ENCODE results near the gene CD96. TPM values are rescaled to one million over a fixed set of nuclear protein-coding genes. Genes with fewer than 3 reads are reported as not detected.

CD96 gene
- total RNA-seq, 1 donor from 2014 or later = 67.9 TPM

DNA sequence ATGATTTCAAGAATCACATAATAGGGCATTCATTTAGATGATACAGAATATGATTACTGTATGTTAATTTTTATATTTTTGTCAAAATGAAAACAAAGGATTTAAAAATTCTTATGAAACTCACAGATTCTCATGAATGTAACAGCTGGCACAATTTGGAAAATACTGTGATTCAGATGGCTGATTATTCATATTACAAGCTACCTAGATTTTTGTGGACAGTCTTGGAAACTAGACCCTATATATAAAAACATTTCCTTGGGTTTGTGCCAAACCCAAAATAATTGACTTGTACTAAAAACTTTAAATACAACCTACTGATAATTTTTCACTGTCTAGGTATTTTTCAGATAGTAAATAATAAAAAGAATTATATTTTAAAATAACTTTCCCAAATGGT is 26.9 kb downstream of the CD96 start:
- Mint-ChIP-seq H3K36me3 (ENCODE audit: low read depth) (peaks cover 73% of the 10 kb centered on the region), H3K27me3 (ENCODE audit: low read depth) (no peaks in the 10 kb centered on the region), H3K27ac (no peak overlapping the region), H3K4me1 (ENCODE audit: low read depth) (peaks cover 52% of the 10 kb centered on the region), H3K4me3 (ENCODE audit: low read depth) (no peak overlapping the region), H3K9me3 (no peaks in the 10 kb centered on the region)
- intact Hi-C loops (cut with micrococcal nuclease) = no loop called here
- no peak for DNase-seq (ENCODE audit: low spot score)

DNA sequence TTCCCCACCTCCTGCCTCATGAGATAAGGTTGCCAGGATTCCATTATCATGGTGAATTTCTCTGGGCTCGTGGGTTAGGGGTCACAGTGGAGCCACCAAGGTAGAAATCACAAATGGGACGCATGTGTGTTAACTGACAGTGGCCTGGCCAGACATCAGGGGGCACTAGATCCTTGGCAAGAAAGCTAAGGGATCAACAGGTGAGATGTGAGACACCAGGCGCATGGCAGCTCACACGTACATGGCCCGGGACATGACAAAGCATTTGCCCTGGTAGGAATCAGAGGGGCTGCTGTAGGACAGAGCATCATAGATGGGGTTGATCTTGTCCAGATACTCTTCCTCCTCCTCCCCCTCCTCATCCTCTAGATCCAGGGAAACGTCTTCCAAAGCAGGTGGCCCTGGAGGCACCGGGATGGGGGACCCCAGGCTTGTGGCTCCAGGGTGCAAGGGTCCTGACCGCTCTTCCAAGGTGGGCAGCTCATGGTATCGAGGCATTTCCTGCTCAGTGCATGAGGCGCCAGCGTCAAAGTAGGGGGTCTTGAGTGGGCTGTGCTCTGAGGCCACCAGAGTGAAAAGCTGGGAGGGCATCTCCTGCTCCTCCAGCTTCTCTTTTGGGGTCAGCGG is 28.5 kb downstream of the CD96 start:
- DNase-seq (ENCODE audit: low spot score) = no peak
- Mint-ChIP-seq H3K9me3 (no peaks in the 10 kb centered on the region), H3K27ac (no peak overlapping the region), H3K4me3 (ENCODE audit: low read depth) (no peak overlapping the region), H3K4me1 (ENCODE audit: low read depth) (peaks cover 46% of the 10 kb centered on the region), H3K36me3 (ENCODE audit: low read depth) (peaks cover 74% of the 10 kb centered on the region), H3K27me3 (ENCODE audit: low read depth) (no peaks in the 10 kb centered on the region)
- intact Hi-C loops (cut with micrococcal nuclease) = no loop called here

DNA sequence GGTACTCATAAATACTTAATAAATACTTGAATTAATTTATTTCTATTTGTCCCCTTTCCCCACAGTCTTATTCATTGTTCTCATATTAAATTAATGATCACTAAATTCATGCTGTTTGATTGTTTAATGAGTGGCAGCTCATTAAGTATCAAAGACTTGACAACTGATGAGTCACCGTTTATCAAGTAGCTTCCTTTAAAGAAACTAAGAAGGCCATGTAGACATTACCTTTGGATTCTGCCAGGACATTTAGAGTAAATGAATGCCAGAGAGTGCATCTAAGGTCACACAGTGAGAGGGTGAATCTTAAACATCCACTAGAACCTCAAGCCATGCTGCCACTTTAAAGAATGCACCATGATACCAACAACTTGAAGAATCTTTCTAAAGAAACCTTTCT is 29.3 kb downstream of the CD96 start:
- Mint-ChIP-seq H3K4me1 (ENCODE audit: low read depth) (peaks cover 43% of the 10 kb centered on the region), H3K4me3 (ENCODE audit: low read depth) (no peak overlapping the region), H3K9me3 (no peaks in the 10 kb centered on the region), H3K36me3 (ENCODE audit: low read depth) (peaks cover 77% of the 10 kb centered on the region), H3K27ac (no peak overlapping the region), H3K27me3 (ENCODE audit: low read depth) (no peaks in the 10 kb centered on the region)
- intact Hi-C loops (cut with micrococcal nuclease) = no loop called here
- no peak for DNase-seq (ENCODE audit: low spot score)

DNA sequence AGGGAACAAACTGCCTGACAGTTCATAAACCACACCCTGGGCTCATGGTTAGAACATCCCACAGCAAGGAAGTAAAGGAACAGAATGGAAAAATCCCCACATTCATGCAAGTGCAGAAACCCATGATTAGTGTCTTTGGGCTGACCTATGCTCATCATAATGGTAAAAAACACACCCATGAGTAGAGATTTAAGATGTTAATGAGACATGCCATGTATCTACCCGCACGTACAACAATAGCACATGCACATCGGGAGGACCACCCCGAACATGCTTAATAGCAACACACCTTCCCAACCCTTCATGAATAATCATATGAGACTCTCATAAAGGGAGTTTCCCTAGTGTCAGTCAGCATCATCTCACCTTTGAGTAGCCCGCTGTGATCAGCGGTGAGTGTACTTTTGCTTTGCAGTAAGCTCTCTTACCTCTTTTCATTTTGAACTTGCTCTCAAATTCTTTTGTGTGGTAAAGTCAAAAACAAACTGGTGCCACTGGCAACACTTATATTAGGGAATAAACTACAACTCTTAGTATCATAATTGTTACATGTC is 30.0 kb downstream of the CD96 start:
- Mint-ChIP-seq H3K27ac (peak overlapping the region; percentile 51), H3K36me3 (ENCODE audit: low read depth) (peaks cover 78% of the 10 kb centered on the region)
- intact Hi-C loops (cut with micrococcal nuclease) = no loop called here

DNA sequence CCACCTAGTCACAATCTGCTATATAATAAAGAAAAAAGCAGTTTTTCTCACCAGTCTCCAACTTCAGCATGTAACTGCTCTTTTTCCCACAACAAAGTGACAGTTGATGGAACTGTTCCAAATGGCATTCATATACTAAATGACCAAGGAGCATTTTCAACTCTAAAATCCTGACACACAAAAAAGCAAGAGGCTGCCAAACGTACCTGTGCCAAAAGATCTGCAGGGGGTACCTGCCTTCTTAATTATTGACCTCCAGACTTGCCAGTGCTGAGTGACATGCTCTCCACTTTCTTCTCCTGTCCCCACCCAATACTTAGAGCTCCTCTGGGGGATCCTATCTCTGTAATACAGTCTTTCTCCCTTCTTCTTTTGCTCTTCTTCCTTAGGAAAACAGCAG is 35.1 kb downstream of the CD96 start:
- Mint-ChIP-seq H3K9me3 (no peaks in the 10 kb centered on the region), H3K36me3 (ENCODE audit: low read depth) (peaks cover 79% of the 10 kb centered on the region), H3K27ac (peak overlapping the region; percentile 38), H3K4me3 (ENCODE audit: low read depth) (no peak overlapping the region), H3K27me3 (ENCODE audit: low read depth) (no peaks in the 10 kb centered on the region), H3K4me1 (ENCODE audit: low read depth) (peaks cover 65% of the 10 kb centered on the region)
- no peak for DNase-seq (ENCODE audit: low spot score)
- intact Hi-C loops (cut with micrococcal nuclease) = loop anchor here (1.0 kb wide), 1 partner anchor 91 kb away; no protein-coding TSS in a partner anchor

More for the DNA sequence above, 30.0 kb downstream of the CD96 start:
- H3K27me3 Mint-ChIP-seq (ENCODE audit: low read depth) = no peaks in the 10 kb centered on the region
- peaks cover 43% of the 10 kb centered on the region for H3K4me1 Mint-ChIP-seq (ENCODE audit: low read depth)
- DNase-seq (ENCODE audit: low spot score) = no peak
- no peaks in the 10 kb centered on the region for H3K9me3 Mint-ChIP-seq
- no peak overlapping the region for H3K4me3 Mint-ChIP-seq (ENCODE audit: low read depth)

DNA sequence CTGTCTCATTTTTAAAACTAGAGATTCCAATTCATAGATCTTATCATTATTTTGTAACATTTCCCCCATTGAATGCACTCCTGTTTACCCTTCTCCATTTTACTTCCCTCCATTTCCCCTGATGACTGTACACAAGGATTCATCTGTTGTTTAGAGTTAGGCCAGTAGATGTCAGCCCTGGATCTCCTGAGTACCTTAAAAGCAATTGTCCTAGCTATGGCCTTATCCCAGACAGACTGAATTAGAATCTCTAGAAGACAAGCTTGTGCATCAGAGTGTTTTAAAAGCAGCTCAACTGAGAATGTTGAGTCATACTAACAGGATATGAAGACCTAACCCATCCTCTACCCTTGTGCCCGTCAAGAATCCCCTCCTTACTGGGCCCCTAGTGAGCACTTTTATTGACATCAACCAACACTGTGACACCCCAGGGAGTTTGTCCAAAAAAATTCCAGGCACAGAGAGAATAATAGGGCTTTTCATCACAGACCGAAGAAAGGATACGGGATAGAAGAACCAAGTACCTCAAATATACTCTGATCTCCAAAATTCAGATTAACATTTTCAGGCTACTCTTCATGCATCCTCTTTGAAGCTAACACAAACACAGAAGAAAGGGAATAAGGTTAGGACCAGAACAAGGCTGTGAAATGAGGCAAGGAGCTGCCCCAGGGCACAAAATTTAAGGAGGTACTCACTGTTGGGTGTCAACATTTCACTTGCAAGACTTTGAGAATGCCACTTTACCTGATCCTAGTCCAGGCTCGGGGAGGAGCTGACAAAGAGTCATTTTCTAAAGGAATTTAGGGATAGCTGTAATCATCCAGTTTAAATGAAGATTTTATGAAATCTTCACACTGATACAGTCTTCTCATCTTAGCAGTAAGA is 36.0 kb downstream of the CD96 start:
- no peaks in the 10 kb centered on the region for H3K27me3 Mint-ChIP-seq (ENCODE audit: low read depth)
- intact Hi-C loops (cut with micrococcal nuclease) = loop anchor here (1.0 to 2.0 kb wide), 4 partner anchors 17 to 389 kb away; partner anchors contain the start of gene ZBED2
- H3K36me3 Mint-ChIP-seq (ENCODE audit: low read depth) = peaks cover 82% of the 10 kb centered on the region
- peaks cover 65% of the 10 kb centered on the region for H3K4me1 Mint-ChIP-seq (ENCODE audit: low read depth)
- no peak for DNase-seq (ENCODE audit: low spot score)
- H3K9me3 Mint-ChIP-seq = no peaks in the 10 kb centered on the region
- H3K4me3 Mint-ChIP-seq (ENCODE audit: low read depth) = no peak overlapping the region
- peak overlapping the region; percentile 46 for H3K27ac Mint-ChIP-seq

DNA sequence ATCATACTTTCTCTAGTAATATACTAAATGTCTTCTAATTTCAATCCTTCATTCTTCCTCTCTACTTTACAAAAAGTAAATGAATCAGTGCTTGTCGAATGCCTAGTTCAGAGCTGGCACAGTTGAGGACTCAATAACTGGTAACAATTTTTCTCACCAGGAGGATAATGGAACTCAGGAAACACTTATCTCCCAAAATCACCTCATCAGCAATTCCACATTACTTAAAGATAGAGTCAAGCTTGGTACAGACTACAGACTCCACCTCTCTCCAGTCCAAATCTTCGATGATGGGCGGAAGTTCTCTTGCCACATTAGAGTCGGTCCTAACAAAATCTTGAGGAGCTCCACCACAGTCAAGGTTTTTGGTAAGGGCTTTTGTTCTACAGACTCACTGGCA is 36.9 kb downstream of the CD96 start:
- Mint-ChIP-seq H3K9me3 (no peaks in the 10 kb centered on the region), H3K27me3 (ENCODE audit: low read depth) (no peaks in the 10 kb centered on the region)

DNA sequence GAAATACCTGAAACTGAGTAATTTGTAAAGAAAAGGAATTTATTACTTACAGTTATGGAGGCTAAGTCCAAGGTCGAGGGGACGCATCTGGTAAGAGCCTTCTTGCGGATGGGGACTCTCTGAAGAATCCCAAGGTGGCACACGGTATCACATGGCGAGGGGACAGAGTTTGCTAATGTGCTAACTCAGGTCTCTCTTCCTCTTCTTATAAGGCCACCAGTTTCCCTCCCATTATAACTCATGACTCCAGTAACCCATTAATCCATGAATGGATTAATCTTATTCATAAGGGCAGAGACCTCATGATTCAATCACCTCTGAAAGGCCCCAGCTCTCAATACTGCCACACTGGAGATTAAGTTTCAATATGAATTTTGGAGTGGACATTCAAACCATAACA is 37.5 kb downstream of the CD96 start:
- Mint-ChIP-seq H3K4me1 (ENCODE audit: low read depth) (peaks cover 71% of the 10 kb centered on the region), H3K36me3 (ENCODE audit: low read depth) (peaks cover 84% of the 10 kb centered on the region), H3K27ac (no peak overlapping the region), H3K9me3 (no peaks in the 10 kb centered on the region), H3K27me3 (ENCODE audit: low read depth) (no peaks in the 10 kb centered on the region), H3K4me3 (ENCODE audit: low read depth) (no peak overlapping the region)
- intact Hi-C loops (cut with micrococcal nuclease) = loop anchor here (2.0 kb wide), 1 partner anchor 387 kb away; no protein-coding TSS in a partner anchor
- DNase-seq (ENCODE audit: low spot score) = no peak

More for the DNA sequence above, 36.9 kb downstream of the CD96 start:
- Mint-ChIP-seq H3K4me3 (ENCODE audit: low read depth) (no peak overlapping the region), H3K36me3 (ENCODE audit: low read depth) (peaks cover 82% of the 10 kb centered on the region), H3K27ac (peak overlapping the region; percentile 46), H3K4me1 (ENCODE audit: low read depth) (peaks cover 67% of the 10 kb centered on the region)
- intact Hi-C loops (cut with micrococcal nuclease) = loop anchor here (1.0 to 2.0 kb wide), 3 partner anchors 16 to 388 kb away; partner anchors contain the start of gene ZBED2
- no peak for DNase-seq (ENCODE audit: low spot score)

DNA sequence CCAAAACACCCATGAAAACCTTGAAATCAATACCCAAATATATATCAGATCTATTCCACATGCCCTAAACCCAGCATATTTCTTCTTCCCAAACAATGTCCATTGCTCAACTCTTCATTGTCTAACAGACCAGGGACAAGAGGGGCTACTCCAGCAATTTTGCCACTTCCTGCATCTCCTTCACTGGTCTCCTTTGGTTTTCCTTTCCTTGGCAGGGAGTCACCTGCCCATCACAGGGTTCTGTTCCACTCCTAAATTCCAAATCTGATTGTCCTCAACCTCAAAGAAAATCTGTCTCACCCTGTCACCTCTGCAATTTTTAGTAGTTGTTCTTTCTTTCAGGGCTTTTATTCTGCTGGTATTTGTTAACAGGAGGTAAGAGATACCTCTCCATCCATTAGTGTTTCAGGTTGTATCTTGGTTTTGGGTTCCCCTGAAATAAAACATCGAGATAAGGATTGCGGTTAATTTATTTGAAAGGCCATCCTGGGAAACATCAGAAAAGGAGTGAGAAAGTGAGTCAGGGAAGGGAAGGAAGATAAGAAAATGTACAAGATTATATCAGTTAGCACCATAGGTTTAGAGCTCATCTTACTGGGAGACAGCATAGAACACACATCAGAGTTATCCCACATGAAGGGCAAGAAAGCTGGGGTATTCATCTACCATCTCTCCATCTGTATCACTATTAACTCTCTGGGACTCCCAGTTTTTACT is 39.6 kb downstream of the CD96 start:
- DNase-seq (ENCODE audit: low spot score) = no peak
- Mint-ChIP-seq H3K27ac (peak overlapping the region; percentile 82), H3K27me3 (ENCODE audit: low read depth) (no peaks in the 10 kb centered on the region), H3K36me3 (ENCODE audit: low read depth) (peaks cover 89% of the 10 kb centered on the region), H3K4me1 (ENCODE audit: low read depth) (peaks cover 77% of the 10 kb centered on the region), H3K4me3 (ENCODE audit: low read depth) (no peak overlapping the region), H3K9me3 (peaks cover 8% of the 10 kb centered on the region)
- intact Hi-C loops (cut with micrococcal nuclease) = loop anchor here (1.0 kb wide), 4 partner anchors 14 to 39 kb away; partner anchors contain the start of genes CD96 and ZBED2

DNA sequence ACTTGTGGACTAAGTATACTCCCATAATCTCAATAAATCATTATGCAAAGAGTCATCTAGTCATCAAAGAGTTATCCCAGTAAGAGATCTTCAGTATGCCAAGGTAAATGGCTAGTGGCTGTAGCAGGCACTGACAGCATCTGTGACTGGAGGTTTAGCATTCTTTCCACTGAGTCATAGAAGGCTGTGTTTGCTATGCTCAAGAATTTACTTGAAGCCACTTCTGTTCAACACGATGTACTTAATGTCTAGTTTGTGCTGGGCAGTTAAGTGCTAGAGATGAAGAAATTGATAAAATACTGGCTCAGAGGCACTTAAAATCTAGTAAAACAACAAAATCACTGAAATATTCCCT is 40.1 kb downstream of the CD96 start:
- Mint-ChIP-seq H3K4me3 (ENCODE audit: low read depth) (no peak overlapping the region), H3K4me1 (ENCODE audit: low read depth) (peaks cover 77% of the 10 kb centered on the region), H3K36me3 (ENCODE audit: low read depth) (peaks cover 89% of the 10 kb centered on the region), H3K27ac (peak overlapping the region; percentile 82), H3K9me3 (peaks cover 12% of the 10 kb centered on the region), H3K27me3 (ENCODE audit: low read depth) (no peaks in the 10 kb centered on the region)
- no peak for DNase-seq (ENCODE audit: low spot score)
- intact Hi-C loops (cut with micrococcal nuclease) = loop anchor here (1.0 kb wide), 4 partner anchors 13 to 40 kb away; partner anchors contain the start of genes CD96 and ZBED2

DNA sequence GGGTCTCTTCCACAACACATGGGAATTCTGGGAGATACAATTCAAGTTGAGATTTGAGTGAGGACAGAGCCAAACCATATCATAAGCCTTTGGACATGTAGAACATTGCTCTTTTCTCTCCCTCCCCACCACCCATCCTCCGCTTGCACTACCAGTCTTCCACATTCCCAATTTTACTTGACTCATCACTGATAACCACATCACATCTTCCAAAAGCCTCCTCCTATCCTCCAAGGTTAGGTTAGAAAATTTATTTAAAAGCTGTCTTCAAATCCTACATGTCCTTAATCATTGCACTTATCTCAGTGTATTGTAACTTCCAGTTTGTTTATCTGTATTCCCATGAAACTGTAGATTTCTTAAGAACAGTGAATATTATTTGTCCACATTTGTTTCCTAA is 42.7 kb downstream of the CD96 start:
- Mint-ChIP-seq H3K27me3 (ENCODE audit: low read depth) (no peaks in the 10 kb centered on the region), H3K9me3 (peaks cover 12% of the 10 kb centered on the region), H3K27ac (peak overlapping the region; percentile 22), H3K4me1 (ENCODE audit: low read depth) (peaks cover 70% of the 10 kb centered on the region), H3K36me3 (ENCODE audit: low read depth) (peaks cover 89% of the 10 kb centered on the region), H3K4me3 (ENCODE audit: low read depth) (no peak overlapping the region)
- intact Hi-C loops (cut with micrococcal nuclease) = no loop called here
- no peak for DNase-seq (ENCODE audit: low spot score)

DNA sequence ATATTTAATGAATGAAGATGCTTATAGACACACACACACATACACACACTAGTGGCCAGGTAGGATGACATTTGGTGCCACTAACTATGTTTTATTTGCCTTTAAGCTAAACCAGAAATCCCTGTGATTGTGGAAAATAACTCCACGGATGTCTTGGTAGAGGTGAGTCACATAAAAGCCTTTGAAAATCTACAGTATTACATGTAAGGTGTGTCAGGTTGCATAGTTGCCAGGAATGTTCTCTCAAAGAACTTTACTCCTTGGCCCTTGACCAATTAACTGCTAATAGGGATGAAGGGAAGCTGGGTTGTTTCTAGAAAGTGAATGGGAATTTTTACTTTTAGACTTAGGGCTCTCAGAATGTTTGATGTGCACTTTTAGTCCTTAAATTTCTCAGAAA is 43.2 kb downstream of the CD96 start:
- Mint-ChIP-seq H3K4me1 (ENCODE audit: low read depth) (peaks cover 70% of the 10 kb centered on the region), H3K9me3 (peaks cover 12% of the 10 kb centered on the region), H3K27ac (no peak overlapping the region), H3K36me3 (ENCODE audit: low read depth) (peaks cover 89% of the 10 kb centered on the region), H3K27me3 (ENCODE audit: low read depth) (no peaks in the 10 kb centered on the region), H3K4me3 (ENCODE audit: low read depth) (no peak overlapping the region)
- intact Hi-C loops (cut with micrococcal nuclease) = no loop called here
- DNase-seq (ENCODE audit: low spot score) = no peak

Data from activated T-helper 2 cell treated with anti-CD3 and anti-CD28 coated beads, Interferon-gamma antibody, Interleukin-2, Interleukin-4, amounts not matched to agents 10 μg/mL and 5 μg/mL and 100 μg/mL, durations not matched to agents 14 hours and 24 hours and 36 hours (primary cell).